Measurements from ENCODE around the gene SLC22A8. TPM values are rescaled to one million over a fixed set of nuclear protein-coding genes. Genes with fewer than 3 reads are reported as not detected.

The SLC22A8 gene
- total RNA-seq, 1 experiment from 2014 or later, result not detected

DNA sequence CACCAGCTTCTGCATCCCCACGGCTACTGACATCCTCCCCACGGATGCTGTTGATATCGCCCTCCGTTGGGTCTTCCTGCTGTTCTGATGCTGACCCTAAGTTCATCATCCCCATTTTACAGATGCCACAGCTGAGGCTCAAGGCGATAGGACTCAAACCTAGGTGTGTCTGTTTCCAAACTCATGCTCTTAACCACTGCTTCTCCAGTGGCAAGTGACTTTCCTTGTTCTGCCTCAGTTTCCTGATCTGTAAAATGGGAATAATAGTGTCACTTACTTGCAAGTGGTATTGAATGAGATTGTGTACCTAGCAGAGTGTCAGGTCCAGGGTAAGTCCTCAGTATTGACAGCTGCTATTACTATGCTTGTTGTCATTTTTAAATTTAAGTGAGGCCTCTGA is 16.5 kb downstream of the SLC22A8 start:
- DNase-seq (ENCODE audit: low spot score), result no peak
- in situ Hi-C loops (cut with HindIII; ENCODE audit: low sequenced_read_pairs), result no loop called here

DNA sequence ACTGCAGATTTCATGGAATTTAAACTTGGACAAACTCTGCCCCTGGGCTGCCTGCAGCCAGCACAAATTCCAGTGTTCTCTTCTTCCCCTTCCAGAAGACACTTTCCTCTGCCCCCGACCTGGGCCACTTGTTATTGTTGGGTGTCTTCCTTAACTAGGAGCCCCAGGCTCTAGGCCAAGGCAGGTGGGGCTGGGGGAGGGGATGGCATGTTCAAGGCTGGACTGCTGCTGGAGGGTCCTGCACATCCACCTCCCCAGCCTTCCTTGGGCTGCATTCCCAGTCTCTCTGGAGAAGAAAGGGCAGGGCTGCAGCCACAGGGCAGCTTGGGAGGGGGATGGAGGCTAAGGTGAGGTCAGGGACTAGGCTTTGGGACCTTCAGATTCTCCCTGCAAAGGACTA is 19.4 kb downstream of the SLC22A8 start:
- in situ Hi-C loops (cut with HindIII; ENCODE audit: low sequenced_read_pairs), result no loop called here
- DNase-seq (ENCODE audit: low spot score), result no peak

DNA sequence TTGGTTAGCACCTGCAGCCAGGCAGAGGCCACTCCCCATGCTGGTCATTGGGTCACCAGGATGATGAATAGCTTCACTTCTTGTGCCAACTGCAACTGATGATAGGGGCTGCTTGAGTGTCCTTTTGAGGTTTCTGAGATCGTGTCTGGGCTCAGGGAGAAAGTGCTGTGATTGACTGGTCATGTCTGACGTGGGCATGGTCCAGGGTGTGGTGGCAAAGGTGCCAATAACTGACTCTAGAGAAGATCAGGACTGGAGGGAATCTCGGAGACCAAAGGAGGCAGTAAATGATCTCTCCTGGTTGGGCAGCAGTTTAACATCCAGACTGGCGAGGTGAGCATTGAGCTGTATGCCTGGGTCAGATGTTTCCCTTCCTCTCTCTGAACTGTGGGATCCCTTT is 20.9 kb downstream of the SLC22A8 start:
- DNase-seq (ENCODE audit: low spot score), result no peak
- in situ Hi-C loops (cut with HindIII; ENCODE audit: low sequenced_read_pairs), result no loop called here

GRCh38 chr11:62988276-62988675 is 27.4 kb downstream of the SLC22A8 start:
- DNase-seq (ENCODE audit: low spot score), result no peak
- in situ Hi-C loops (cut with HindIII; ENCODE audit: low sequenced_read_pairs), result no loop called here

DNA sequence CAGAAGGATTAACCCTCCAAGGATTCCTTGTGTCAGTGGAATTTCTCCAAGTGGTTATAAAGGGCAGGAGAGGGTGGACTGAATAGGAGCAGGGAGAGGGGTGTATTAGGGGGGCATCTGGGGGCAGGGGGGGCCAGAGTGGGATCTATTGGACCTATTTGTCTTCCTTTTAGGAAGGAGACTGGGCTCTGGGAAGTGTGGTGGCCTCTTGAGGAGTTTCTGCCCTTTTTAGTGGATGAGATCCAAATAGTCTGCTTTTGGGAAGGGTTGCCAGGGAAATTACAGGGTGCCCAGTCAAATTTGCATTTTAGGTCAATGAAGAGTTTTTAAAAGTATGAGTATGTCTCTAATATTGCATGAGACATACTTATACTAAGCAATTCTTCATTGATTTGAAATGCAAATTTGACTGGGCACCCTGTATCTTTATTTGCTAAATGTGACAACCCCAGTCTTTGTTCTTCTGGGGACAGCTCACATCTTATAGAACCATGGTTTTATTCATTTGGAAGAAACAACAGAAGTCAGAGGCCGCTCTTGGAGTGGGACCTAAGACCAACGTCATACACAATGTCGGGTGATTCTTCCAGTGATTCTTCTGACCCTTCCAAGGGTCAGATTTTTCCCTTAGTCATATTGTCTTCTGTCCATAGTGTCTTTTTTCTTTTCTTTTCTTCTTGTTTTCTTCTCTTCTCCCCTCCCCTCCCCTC is 30.4 kb downstream of the SLC22A8 start:
- DNase-seq (ENCODE audit: low spot score), result peak; percentile 7
- in situ Hi-C loops (cut with HindIII; ENCODE audit: low sequenced_read_pairs), result no loop called here

DNA sequence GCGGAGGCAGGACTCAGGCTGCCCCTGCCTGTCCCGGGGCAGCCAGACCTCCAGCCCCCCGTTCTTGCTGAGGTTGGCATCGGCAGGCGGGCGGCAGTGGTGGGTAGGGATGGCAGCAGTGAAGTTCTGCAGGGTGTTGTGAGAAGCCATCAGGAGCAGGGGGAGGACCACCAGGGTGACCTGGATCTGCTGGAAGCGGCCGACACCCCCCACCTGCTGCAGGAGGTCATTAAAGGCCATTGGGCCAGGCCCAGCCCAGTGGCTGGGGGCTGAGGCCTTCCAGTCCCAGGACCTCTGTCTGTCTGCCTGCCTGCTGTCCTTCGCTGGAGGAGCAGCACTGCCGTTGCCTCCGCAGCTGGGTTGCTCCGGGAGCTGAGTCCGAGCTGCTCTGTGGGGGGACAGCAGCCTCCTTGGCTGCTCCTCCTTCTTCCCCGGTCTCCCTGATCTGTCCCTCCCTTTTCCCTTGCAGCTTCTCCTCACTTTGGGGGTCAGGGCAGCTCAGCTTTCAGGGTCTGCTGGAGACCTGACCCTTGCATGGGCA is 31.1 kb downstream of the SLC22A8 start, which contains the start of gene SLC22A6:
Gene SLC22A6, minus strand, starts transcription at position 517 of the 541 bp plus-strand sequence. Its CDS starts 277 bp downstream, at position 240.
- in situ Hi-C loops (cut with HindIII; ENCODE audit: low sequenced_read_pairs), result no loop called here
- no peak for DNase-seq (ENCODE audit: low spot score)

DNA sequence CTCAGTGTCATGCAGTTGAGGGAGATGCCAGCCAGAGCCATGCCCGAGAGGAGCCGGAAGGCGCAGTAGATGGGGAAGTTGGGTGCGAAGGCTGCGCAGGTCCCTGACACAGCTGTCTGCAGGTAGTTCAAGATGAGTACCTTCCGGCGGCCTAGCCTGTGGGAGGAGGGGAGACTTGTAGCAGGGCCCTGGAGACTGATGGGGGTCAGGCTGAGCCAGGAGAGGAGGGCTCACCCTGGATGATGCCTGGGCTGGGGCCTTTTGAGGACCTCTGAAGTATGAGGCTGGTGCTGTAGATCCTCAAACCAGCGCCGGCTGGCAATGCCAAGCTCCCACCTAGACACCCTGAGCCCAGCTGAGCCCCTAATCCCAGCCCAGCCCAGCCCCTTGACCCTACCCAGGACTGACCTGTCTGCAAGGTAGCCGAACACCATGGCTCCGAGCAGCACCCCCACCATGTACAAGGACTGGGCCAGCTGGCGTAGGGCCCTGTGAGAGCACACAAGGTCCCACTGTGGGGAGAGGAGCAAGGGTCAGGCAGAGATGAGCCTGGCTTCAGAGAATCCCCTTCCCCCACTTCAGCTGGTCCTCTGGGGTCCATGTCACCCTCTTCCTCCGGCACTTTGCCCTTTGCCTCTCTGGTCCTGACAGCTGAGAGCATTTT is 32.0 kb downstream of the SLC22A8 start:
- in situ Hi-C loops (cut with HindIII; ENCODE audit: low sequenced_read_pairs), result no loop called here
- DNase-seq (ENCODE audit: low spot score), result no peak

DNA sequence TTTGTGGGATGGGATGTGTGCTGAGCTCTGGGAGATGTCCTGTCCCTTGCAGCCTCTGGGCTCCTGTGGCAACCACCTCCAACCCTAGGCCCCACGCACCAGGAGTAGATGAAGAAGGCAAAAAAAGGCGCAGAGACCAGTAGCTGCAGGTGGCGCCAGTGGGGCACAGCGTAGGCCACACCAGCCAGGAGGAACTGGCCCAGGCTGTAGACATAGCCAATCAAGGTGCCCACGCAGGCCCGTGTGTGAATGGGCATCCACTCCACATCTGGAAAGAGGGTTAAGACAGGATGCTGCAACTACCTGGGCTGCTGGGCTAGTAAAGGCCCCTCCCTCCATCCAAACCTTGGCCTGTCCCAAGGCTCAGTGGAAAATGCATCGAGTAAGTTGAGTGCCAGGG is 33.9 kb downstream of the SLC22A8 start:
- in situ Hi-C loops (cut with HindIII; ENCODE audit: low sequenced_read_pairs), result no loop called here
- DNase-seq (ENCODE audit: low spot score), result no peak

DNA sequence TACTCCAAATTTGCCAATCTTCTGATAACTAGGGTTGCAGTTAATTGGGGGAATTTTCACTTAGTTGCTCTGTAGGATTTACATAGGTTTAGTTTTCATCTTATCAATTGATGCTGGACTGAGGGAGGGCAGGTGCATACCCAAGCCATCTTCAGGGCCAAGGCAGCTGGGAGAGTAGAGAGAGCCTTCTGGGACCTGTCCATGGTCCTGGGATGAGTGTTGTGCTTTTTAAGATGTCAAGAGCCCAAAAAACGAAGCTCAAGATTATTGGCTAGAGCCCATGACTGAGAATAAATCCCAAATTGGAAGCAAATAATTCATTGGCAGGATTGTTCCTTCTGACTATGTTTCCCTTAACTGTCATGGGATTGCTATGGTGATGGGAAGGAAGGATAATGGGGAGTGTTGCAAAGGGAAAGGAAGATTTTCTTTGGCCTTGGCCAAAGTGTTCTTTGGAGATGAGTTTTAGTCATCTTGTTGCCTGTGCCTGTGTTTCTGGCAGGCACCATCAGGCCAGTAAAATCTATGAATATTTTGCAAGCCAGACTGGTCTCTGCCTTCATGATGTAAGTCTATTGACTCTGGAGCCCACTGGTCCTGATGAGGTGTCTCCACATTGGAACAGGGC is 35.4 kb downstream of the SLC22A8 start:
- DNase-seq (ENCODE audit: low spot score), result no peak
- in situ Hi-C loops (cut with HindIII; ENCODE audit: low sequenced_read_pairs), result no loop called here

DNA sequence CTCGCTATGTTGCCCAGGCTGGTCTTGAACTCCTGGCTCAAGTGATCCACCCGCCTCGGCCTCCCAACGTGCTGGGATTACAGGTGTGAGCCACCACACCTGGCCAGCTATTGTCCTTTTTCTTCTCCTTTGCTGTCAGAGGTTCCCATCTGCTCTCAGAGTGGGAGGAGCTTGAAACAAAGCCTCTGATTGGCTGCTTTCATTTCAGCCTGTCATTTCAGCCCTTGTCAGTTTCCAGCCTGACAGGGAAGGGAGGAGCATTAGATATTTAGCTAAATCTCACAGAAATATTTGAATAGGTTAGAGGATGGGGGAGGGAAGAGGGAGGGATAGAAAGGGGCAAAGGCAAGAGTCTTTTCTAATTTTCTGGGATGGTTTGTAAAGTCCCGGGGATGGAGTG is 39.5 kb downstream of the SLC22A8 start:
- in situ Hi-C loops (cut with HindIII; ENCODE audit: low sequenced_read_pairs), result no loop called here
- DNase-seq (ENCODE audit: low spot score), result no peak

DNA sequence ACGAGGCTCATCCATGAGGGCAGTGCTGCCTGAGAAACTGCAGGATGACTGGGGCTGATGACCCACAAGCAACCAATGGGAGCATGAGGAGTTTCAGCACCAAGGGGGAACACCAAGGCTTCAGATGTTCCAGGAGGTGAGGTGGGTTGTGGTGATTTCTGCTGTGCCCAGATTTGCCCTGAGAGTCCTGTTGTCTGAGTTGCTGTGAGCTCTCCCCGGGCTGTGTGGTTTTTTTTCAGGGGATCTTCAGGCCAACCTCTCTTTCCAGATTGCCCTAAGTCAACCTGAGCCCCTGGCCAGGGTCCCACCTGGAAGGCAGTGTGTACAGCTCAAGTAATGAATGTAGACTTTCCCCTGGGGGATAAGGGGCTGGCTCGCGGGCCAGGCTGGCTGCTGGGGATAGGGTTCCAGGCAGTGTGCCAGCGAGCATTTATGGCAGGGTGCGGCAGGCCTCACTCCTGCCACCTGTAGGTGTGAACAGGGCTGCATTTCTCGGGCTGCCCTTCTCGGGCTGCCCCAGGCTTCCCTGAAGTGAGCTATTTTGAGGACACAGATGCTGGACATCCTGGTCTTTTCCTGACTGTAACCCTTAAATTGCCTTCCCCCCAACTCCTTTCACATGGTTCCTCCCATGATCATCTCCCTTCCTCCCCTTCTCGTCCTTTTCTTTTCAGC is 40.7 kb downstream of the SLC22A8 start:
- in situ Hi-C loops (cut with HindIII; ENCODE audit: low sequenced_read_pairs), result no loop called here
- DNase-seq (ENCODE audit: low spot score), result peak; percentile 11

DNA sequence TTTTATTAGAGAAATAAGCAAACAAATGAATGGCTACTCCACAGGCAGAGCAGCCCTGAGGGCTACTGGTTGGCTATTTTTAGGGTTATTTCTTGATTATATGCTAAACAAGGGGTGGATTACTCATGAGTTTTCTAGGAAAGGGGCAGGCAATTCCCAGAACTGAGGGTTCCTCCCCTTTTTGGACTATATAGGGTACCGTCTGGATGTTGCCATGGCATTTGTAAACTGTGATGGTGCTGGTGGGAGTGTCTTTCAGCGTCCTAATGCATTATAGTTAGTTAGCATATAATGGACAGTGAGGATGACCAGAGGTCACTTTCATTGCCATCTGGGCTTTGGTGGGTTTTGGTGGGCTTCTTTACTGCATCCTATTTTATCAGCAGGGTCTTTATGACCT is 50.1 kb downstream of the SLC22A8 start:
- no peak for DNase-seq (ENCODE audit: low spot score)

DNA sequence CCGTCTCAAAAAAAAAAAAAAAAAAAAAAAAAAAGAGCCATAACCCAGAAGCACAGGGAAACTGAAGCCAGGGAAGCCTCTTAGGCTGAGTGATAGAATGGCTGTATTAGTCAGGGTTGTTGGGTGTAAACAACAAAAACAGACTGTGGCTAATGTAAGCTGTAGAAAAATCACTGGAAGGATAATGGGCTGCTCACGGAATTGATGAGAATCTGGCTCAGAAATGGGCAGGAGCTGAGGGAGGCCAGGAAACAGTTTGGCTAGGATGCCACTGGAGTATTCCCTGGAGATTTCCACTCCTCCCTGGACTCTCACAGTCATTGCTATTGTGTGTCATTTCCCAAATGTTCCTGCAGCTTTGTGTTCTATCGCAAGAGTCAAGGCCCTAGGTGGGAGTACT is 53.2 kb downstream of the SLC22A8 start:
- DNase-seq (ENCODE audit: low spot score), result no peak
- in situ Hi-C loops (cut with HindIII; ENCODE audit: low sequenced_read_pairs), result no loop called here

More for the DNA sequence above, 50.1 kb downstream of the SLC22A8 start:
- in situ Hi-C loops (cut with HindIII; ENCODE audit: low sequenced_read_pairs), result no loop called here

GRCh38 chr11:62961017-62961570 is 54.5 kb downstream of the SLC22A8 start:
- in situ Hi-C loops (cut with HindIII; ENCODE audit: low sequenced_read_pairs), result no loop called here
- no peak for DNase-seq (ENCODE audit: low spot score)

DNA sequence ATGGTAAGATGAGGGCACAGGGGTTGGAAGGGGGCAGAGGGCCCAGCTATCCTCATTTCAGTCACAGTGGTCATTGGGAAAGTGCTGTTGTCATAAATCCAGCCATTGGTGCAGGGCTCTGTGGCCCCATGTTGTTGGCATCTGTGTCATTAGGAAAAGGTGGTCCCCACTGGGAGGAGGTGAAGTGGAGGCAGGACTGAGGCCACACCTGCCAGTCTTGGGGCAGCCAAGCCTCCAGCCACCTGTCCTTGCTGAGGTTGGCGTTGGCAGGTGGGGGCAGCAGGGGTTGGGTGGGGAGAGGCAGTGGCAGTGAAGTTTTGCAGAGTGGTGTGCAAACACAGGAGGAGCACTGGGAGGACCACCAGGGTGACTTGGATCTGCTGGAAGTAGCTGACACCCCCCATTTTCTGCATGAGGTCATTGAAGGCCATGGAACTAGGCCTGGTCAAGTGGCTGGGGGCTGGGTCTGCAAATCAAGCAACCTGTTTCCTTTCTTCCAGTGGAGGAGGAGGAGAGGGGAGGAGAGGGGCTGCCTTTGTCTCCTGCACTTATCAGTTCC is 56.1 kb downstream of the SLC22A8 start:
- no peak for DNase-seq (ENCODE audit: low spot score)
- in situ Hi-C loops (cut with HindIII; ENCODE audit: low sequenced_read_pairs), result no loop called here

GRCh38 chr11:62958547-62959421 is 56.9 kb downstream of the SLC22A8 start:
- in situ Hi-C loops (cut with HindIII; ENCODE audit: low sequenced_read_pairs), result no loop called here
- DNase-seq (ENCODE audit: low spot score), result no peak

DNA sequence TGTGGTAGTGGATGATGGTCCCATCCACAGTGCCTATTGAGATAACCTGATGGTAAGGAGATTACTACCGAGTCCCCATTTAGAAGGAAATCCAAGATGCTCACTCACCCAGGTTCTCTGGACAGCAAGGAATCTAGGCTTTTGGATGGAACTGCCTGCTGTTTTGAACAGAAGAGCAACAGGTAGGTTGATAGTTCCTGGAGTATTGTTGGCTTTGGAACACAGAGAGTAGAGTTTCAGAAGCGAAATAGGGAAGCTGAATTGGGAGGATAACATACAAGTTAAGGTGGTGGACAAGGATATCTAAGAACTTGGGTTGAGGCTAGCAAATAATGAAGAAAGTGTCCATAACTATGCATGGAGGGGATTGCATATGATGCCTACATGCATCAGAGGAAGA is 58.5 kb downstream of the SLC22A8 start:
- in situ Hi-C loops (cut with HindIII; ENCODE audit: low sequenced_read_pairs), result no loop called here

DNA sequence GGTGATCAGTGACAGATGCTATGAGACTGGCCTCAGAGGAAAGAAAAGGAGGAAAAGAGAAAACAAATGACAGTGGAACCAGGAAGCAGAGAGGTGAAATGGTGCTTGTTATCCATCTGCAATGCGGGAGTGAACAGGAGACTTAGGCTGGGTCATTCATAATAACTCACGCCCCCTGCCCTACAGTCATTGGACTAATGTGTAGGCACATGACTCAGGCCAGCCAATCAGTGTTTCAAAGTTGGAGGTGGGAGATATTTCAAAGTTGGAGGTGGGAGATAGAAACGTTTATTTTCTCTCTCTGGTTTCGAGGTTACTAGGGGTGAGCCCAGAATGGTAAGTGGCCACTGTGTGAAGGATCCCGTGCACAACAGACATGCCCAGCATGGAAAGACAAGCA is 61.2 kb downstream of the SLC22A8 start:
- DNase-seq (ENCODE audit: low spot score), result no peak
- in situ Hi-C loops (cut with HindIII; ENCODE audit: low sequenced_read_pairs), result no loop called here

More for the DNA sequence above, 58.5 kb downstream of the SLC22A8 start:
- DNase-seq (ENCODE audit: low spot score), result no peak

All from G401 (cell line).